ENCODE results near the gene GDPD2. TPM values are rescaled to one million over a fixed set of nuclear protein-coding genes. Genes with fewer than 3 reads are reported as not detected.

The GDPD2 gene
- polyA plus RNA-seq, 2 of the 4 experiments (the other 2 are of a cell fraction): 0.04 to 0.12 TPM

- no peak for ATAC-seq
- TF ChIP-seq HOXA7 (CRISPR knock-in tag; IDR thresholded peaks at IDR 0.05) (no peak), CEBPB (IDR thresholded peaks at IDR 0.05) (no peak), CBX2 (IDR thresholded peaks at IDR 0.05; ENCODE audit: borderline replicate concordance, low read depth) (no peak), HEYL (CRISPR knock-in tag; IDR thresholded peaks at IDR 0.05) (no peak), EP300 (IDR thresholded peaks at IDR 0.05) (no peak), GATA3 (IDR thresholded peaks at IDR 0.05; ENCODE audit: borderline replicate concordance) (no peak), CBX8 (IDR thresholded peaks at IDR 0.05) (no peak), CHD2 (IDR thresholded peaks at IDR 0.05; ENCODE audit: low read length, partially characterized antibody) (no peak)
- Histone ChIP-seq H3K9me3 (no peaks in the 10 kb centered on the region), H3K4me1 (peaks cover 38% of the 10 kb centered on the region), H3K4me2 (no peak overlapping the region), H3K27ac (no peak overlapping the region), H3K4me3 (no peak overlapping the region)
- CTCF ChIA-PET: interaction anchor here (1.1 to 1.3 kb wide), 2 partner anchors 10 to 74 kb away, joined by 3 read pairs; no protein-coding TSS in a partner anchor
- FAIRE-seq: no peak
- no peak for DNase-seq (ENCODE audit: low read depth in 1 of 2, low spot score in 1 of 2)
- WGBS (ENCODE audit: missing lambda C conversion rate): 96% methylated on average over 2 of the region's 2 CpGs
- POLR2A ChIA-PET: no interaction called here
Measured at GRCh38 chrX:70482300-70482699, 59.2 kb downstream of the GDPD2 start.

Small RNA genes lying within 50 kb of the gene (small RNA-seq; reads per million reads assigned to genes)
- gene RNU4-81P (0 reads per million in 6 experiments), gene RNY4P23 (0.25 to 6.2 (median 1.1) reads per million in 6 experiments)

Other genes starting within 250 kb of the GDPD2 start
- gene DGAT2L6, start 245.8 kb upstream of the GDPD2 start, polyA plus RNA-seq (2011; rRNA removed): not detected in 2 replicates
- not detected in 3 replicates for gene DGAT2L6, start 245.8 kb upstream of the GDPD2 start, polyA plus RNA-seq (2017; fragmentation: RNase III; extraction: RNeasy Plus Mini Kit Qiagen cat#74134 plus additional on column Dnase treatment)
- not detected in 2 replicates for gene AWAT1, start 188.7 kb upstream of the GDPD2 start, polyA plus RNA-seq (2011; rRNA removed)
- gene AWAT1, start 188.7 kb upstream of the GDPD2 start, polyA plus RNA-seq (2017; fragmentation: RNase III; extraction: RNeasy Plus Mini Kit Qiagen cat#74134 plus additional on column Dnase treatment): not detected in 3 replicates
- 0.06 and 0.19 TPM in 2 replicates for gene P2RY4, start 163.1 kb upstream of the GDPD2 start, polyA plus RNA-seq (2011; rRNA removed)
- not detected in 3 replicates for gene P2RY4, start 163.1 kb upstream of the GDPD2 start, polyA plus RNA-seq (2017; fragmentation: RNase III; extraction: RNeasy Plus Mini Kit Qiagen cat#74134 plus additional on column Dnase treatment)
- gene ARR3, start 155.0 kb upstream of the GDPD2 start, polyA plus RNA-seq (2011; rRNA removed): not detected in 2 replicates
- not detected in 3 replicates for gene ARR3, start 155.0 kb upstream of the GDPD2 start, polyA plus RNA-seq (2017; fragmentation: RNase III; extraction: RNeasy Plus Mini Kit Qiagen cat#74134 plus additional on column Dnase treatment)
- not detected in 2 replicates for gene RAB41, start 141.1 kb upstream of the GDPD2 start, polyA plus RNA-seq (2011; rRNA removed)
- not detected in 3 replicates for gene RAB41, start 141.1 kb upstream of the GDPD2 start, polyA plus RNA-seq (2017; fragmentation: RNase III; extraction: RNeasy Plus Mini Kit Qiagen cat#74134 plus additional on column Dnase treatment)
- 133 and 159 TPM in 2 replicates for gene PDZD11, start 133.4 kb upstream of the GDPD2 start, polyA plus RNA-seq (2011; rRNA removed)
- gene PDZD11, start 133.4 kb upstream of the GDPD2 start, polyA plus RNA-seq (2017; fragmentation: RNase III; extraction: RNeasy Plus Mini Kit Qiagen cat#74134 plus additional on column Dnase treatment): 78.5 to 86.5 TPM (median 83.4 TPM) in 3 replicates
- 34.5 and 46.6 TPM in 2 replicates for gene KIF4A, start 133.2 kb upstream of the GDPD2 start, polyA plus RNA-seq (2011; rRNA removed)
- gene KIF4A, start 133.2 kb upstream of the GDPD2 start, polyA plus RNA-seq (2017; fragmentation: RNase III; extraction: RNeasy Plus Mini Kit Qiagen cat#74134 plus additional on column Dnase treatment): 26.5 to 29.1 TPM (median 27.9 TPM) in 3 replicates
- gene DLG3, start 21.5 kb downstream of the GDPD2 start, polyA plus RNA-seq (2011; rRNA removed): 11.2 and 12.8 TPM in 2 replicates
- gene DLG3, start 21.5 kb downstream of the GDPD2 start, polyA plus RNA-seq (2017; fragmentation: RNase III; extraction: RNeasy Plus Mini Kit Qiagen cat#74134 plus additional on column Dnase treatment): 3.0 to 3.2 TPM (median 3.1 TPM) in 3 replicates

Measured in A549 (cell line).